Liver (tissue), 9 donors: ENCODE data around the gene SPEN. TPM values are rescaled to one million over a fixed set of nuclear protein-coding genes. Genes with fewer than 3 reads are reported as not detected.

Experiments
- DNase-seq: peaks from one replicate; pipeline ENCODE4 v3.0.0-alpha.2; 2017; ENCODE audit warnings: low spot score
- H3K27ac ChIP-seq, 2 donors: one replicate each; pipeline ENCODE4 v1.7.0; 2013; ENCODE audit warnings: inconsistent platforms in 2 of 2, low read length in 2 of 2, control low read depth in 1 of 2, low read depth in 1 of 2, mild to moderate bottlenecking in 1 of 2
- H3K27me3 ChIP-seq, 4 donors: one replicate each; pipeline versions ENCODE4 v1.6.1 to v1.7.0; 2013; ENCODE audit warnings: low read length in 3 of 4, inconsistent platforms in 1 of 4, mild to moderate bottlenecking in 1 of 4, moderate library complexity in 1 of 4; ENCODE audit not compliant: control insufficient read depth in 4 of 4, insufficient read depth in 4 of 4
- H3K36me3 ChIP-seq, 4 donors: one replicate each; pipeline versions ENCODE4 v1.6.1 to v1.7.0; 2013; ENCODE audit warnings: low read length in 3 of 4, mild to moderate bottlenecking in 3 of 4, low read depth in 1 of 4, moderate library complexity in 1 of 4; ENCODE audit not compliant: control insufficient read depth in 4 of 4, insufficient read depth in 3 of 4
- H3K4me1 ChIP-seq, 4 donors: one replicate each; pipeline versions ENCODE4 v1.6.1 to v1.7.0; 2013; ENCODE audit warnings: low read length in 3 of 4, mild to moderate bottlenecking in 3 of 4, moderate library complexity in 1 of 4; ENCODE audit not compliant: control insufficient read depth in 4 of 4, insufficient read depth in 4 of 4
- H3K4me3 ChIP-seq, 3 donors: one replicate each; pipeline versions ENCODE4 v1.6.1 to v1.7.0; 2013; ENCODE audit warnings: low read length in 3 of 3, control low read depth in 1 of 3, low read depth in 1 of 3, mild to moderate bottlenecking in 1 of 3
- H3K9ac ChIP-seq, 2 donors: one replicate each; pipeline ENCODE4 v1.7.0; 2013; ENCODE audit warnings: low read length in 2 of 2, mild to moderate bottlenecking in 2 of 2, moderate library complexity in 2 of 2, control low read depth in 1 of 2, low read depth in 1 of 2
- H3K9me3 ChIP-seq, 4 donors: one replicate each; pipeline versions ENCODE4 v1.6.1 to v1.7.0; 2013; ENCODE audit warnings: low read length in 3 of 4; ENCODE audit not compliant: control insufficient read depth in 4 of 4
- ATF3 ChIP-seq: IDR thresholded peaks from 2 replicates; pipeline ENCODE4 v1.6.1; 2016; ENCODE audit warnings: antibody characterized with exemption
- CTCF ChIP-seq: fragments of 150-350 bp; IDR thresholded peaks from 2 replicates; pipeline ENCODE4 v1.5.1; 2017; ENCODE audit warnings: improper control_type of control experiment, low read depth, low read length; ENCODE audit not compliant: missing input control
- EGR1 ChIP-seq, 2 donors: IDR thresholded peaks; 2 replicates each; pipeline ENCODE4 v1.6.1; 2016 to 2018; ENCODE audit warnings: antibody characterized with exemption in 2 of 2, low read depth in 2 of 2
- FOXA1 ChIP-seq: IDR thresholded peaks from 2 replicates; pipeline ENCODE4 v1.6.1; 2016; ENCODE audit warnings: antibody characterized with exemption
- FOXA2 ChIP-seq: IDR thresholded peaks from 2 replicates; pipeline ENCODE4 v1.6.1; 2016; ENCODE audit warnings: antibody characterized with exemption
- GABPA ChIP-seq, 2 donors: IDR thresholded peaks in 1 of 2; conservative IDR thresholded peaks in 1 of 2; 2 replicates each; pipeline ENCODE4 v1.6.1; 2016; ENCODE audit warnings: antibody characterized with exemption in 2 of 2, mild to moderate bottlenecking in 1 of 2, moderate library complexity in 1 of 2
- HNF4A ChIP-seq, 2 donors: conservative IDR thresholded peaks; 2 replicates each; pipeline ENCODE4 v1.6.1; 2016; ENCODE audit warnings: antibody characterized with exemption in 2 of 2, mild to moderate bottlenecking in 2 of 2
- HNF4G ChIP-seq: IDR thresholded peaks from 2 replicates; pipeline ENCODE4 v1.6.1; 2016; ENCODE audit warnings: antibody characterized with exemption
- JUND ChIP-seq, 2 donors: IDR thresholded peaks; 2 replicates each; pipeline ENCODE4 v1.6.1; 2016; ENCODE audit warnings: antibody characterized with exemption in 2 of 2
- MAX ChIP-seq: IDR thresholded peaks from 2 replicates; pipeline ENCODE4 v1.6.1; 2016; ENCODE audit warnings: antibody characterized with exemption
- NR2F2 ChIP-seq: IDR thresholded peaks from 2 replicates; pipeline ENCODE4 v1.6.1; 2016; ENCODE audit warnings: antibody characterized with exemption
- RAD21 ChIP-seq, 2 donors: IDR thresholded peaks; 2 replicates each; pipeline ENCODE4 v1.6.1; 2016; ENCODE audit warnings: antibody characterized with exemption in 2 of 2, mild to moderate bottlenecking in 2 of 2
- REST ChIP-seq: IDR thresholded peaks from 2 replicates; pipeline ENCODE4 v1.6.1; 2016; ENCODE audit warnings: antibody characterized with exemption, mild to moderate bottlenecking
- RXRA ChIP-seq, 2 donors: IDR thresholded peaks; 2 replicates each; pipeline ENCODE4 v1.6.1; 2017 to 2018; ENCODE audit warnings: antibody characterized with exemption in 2 of 2, mild to moderate bottlenecking in 1 of 2
- SP1 ChIP-seq: IDR thresholded peaks from 2 replicates; pipeline ENCODE4 v1.6.1; 2018; ENCODE audit warnings: antibody characterized with exemption, mild to moderate bottlenecking
- TAF1 ChIP-seq: conservative IDR thresholded peaks from 2 replicates; pipeline ENCODE4 v1.6.1; 2016; ENCODE audit warnings: antibody characterized with exemption, mild to moderate bottlenecking
- YY1 ChIP-seq: IDR thresholded peaks from 2 replicates; pipeline ENCODE4 v1.6.1; 2016; ENCODE audit warnings: antibody characterized with exemption, mild to moderate bottlenecking
- ZBTB33 ChIP-seq: IDR thresholded peaks from 2 replicates; pipeline ENCODE4 v1.6.1; 2016; ENCODE audit warnings: antibody characterized with exemption
- polyA plus RNA-seq, 2 donors: library from polyadenylated mRNA; stranded (reverse) in 1 of 2; unstranded in 1 of 2; fragments of 200-250 nt in 1 of 2; fragments of >200 nt in 1 of 2; fragmentation: Nextera tagmentation in 1 of 2; extraction: Ambion mirVana in 1 of 2; gene quantifications; one replicate each; pipeline versions ENCODE4 v1.2.1 to v1.2.3, GENCODE V29; 2013 to 2015
- total RNA-seq, 2 donors: library from RNA; depleted of rRNA; stranded (reverse); fragments of >200 nt; gene quantifications; one replicate each; pipeline ENCODE4 v1.2.3, GENCODE V29; 2014
- donor health status: healthy.
- donor health status: healthy.
- donor health status: healthy.
- donor health status: healthy.
- donor health status: healthy.

SPEN gene
- total and polyA plus RNA-seq, 4 donors = 7.4 to 29.4 (median 15.2) TPM

- Histone ChIP-seq H3K9me3 (no peaks in the 10 kb centered on the region), H3K4me1 (peaks cover 0 to 4% (median 0%) of the 10 kb centered on the region in 4 donors), H3K27ac (no peak overlapping the region), H3K9ac (no peak overlapping the region), H3K36me3 (no peaks in the 10 kb centered on the region), H3K4me3 (no peak overlapping the region), H3K27me3 (no peaks in the 10 kb centered on the region)
- TF ChIP-seq RXRA (IDR thresholded peaks at IDR 0.05) (no peak), NR2F2 (no peak), YY1 (no peak), JUND (IDR thresholded peaks at IDR 0.05) (no peak), CTCF (no peak), ZBTB33 (no peak), FOXA2 (no peak), SP1 (no peak), HNF4G (no peak), MAX (no peak), EGR1 (IDR thresholded peaks at IDR 0.05; ENCODE audit: low read depth in 2 of 2) (no peak), FOXA1 (no peak), GABPA (IDR thresholded peaks at IDR 0.05 in 1 of 2, conservative IDR thresholded peaks at IDR 0.05 in 1 of 2) (no peak), RAD21 (IDR thresholded peaks at IDR 0.05) (no peak), REST (no peak), ATF3 (no peak), TAF1 (no peak), HNF4A (conservative IDR thresholded peaks at IDR 0.05) (no peak)
- DNase-seq = no peak
Observed at GRCh38 chr1:15959424-15959823, 111.9 kb downstream of the SPEN start.
